GM12872 (cell line): ENCODE measurements around the gene EHD4.

Experiments used
- TF ChIP-seq, protein P1 (sequence below): IDR thresholded peaks from 3 replicates; pipeline ENCODE4 v1.5.1; 2011; ENCODE audit warnings: low read depth, mild to moderate bottlenecking, low read length, moderate library complexity; ENCODE audit not compliant: insufficient read depth

Gene EHD4

GRCh38 chr15:41849204-41849603 lies 123.2 kb downstream of the EHD4 start:
- TF ChIP-seq, protein P1, sequence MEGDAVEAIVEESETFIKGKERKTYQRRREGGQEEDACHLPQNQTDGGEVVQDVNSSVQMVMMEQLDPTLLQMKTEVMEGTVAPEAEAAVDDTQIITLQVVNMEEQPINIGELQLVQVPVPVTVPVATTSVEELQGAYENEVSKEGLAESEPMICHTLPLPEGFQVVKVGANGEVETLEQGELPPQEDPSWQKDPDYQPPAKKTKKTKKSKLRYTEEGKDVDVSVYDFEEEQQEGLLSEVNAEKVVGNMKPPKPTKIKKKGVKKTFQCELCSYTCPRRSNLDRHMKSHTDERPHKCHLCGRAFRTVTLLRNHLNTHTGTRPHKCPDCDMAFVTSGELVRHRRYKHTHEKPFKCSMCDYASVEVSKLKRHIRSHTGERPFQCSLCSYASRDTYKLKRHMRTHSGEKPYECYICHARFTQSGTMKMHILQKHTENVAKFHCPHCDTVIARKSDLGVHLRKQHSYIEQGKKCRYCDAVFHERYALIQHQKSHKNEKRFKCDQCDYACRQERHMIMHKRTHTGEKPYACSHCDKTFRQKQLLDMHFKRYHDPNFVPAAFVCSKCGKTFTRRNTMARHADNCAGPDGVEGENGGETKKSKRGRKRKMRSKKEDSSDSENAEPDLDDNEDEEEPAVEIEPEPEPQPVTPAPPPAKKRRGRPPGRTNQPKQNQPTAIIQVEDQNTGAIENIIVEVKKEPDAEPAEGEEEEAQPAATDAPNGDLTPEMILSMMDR: no peak

DNA sequence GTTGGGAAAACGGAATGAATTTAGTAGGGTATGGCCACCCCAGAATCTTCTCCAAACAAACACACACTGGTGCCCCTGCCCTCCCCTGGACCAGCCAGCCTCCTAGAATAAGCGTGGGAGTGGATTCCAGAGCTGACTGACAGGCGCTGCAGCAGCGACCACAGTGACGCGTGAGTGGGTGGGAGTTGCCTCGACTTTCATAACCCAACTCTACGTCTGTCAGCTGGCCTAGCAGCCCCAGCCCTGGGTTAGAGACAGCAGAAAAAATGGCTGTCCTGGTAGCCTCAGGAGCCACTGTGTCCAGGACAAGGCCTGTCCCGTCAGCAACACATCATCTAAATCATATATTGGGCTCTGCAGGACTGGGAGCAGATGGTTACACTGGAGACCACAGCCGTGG lies 123.7 kb downstream of the EHD4 start:
- TF ChIP-seq, protein P1: no peak

GRCh38 chr15:41847981-41848380 lies 124.4 kb downstream of the EHD4 start:
- TF ChIP-seq, protein P1: no peak

DNA sequence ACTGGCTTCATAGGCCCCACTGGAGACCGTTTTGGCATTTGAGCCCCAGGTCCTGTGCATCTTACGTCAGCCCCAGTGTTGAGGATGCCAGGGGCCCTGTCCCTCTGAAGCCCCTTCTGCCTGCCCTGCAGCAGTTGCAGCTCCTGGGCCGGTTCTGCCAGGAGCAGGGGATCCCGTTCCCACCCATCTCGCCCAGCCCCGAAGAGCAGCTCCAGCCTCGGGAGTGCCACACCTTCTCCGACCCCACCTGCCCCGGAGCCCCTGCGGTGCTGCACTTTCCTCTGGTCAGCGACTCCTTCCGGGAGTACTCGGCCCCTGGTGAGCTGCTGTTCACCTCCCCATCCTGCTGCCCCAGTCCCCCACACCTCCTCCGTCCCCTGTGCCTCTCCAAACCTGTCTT lies 125.2 kb downstream of the EHD4 start:
- TF ChIP-seq, protein P1: no peak
